AG04450 (cell line): ENCODE measurements around the gene MARK1. TPM values are rescaled to one million over a fixed set of nuclear protein-coding genes. Genes with fewer than 3 reads are reported as not detected.

ENCODE experiments used
- CTCF ChIA-PET: fragments of 300-600, 350-600 bp; formaldehyde crosslinking; extraction: SDS; loops from one replicate; lab custom pipeline; 2022; ENCODE audit warnings: antibody characterized with exemption, inconsistent platforms; lab: Charles Lee
- POLR2A ChIA-PET: fragments of 350-600 bp; formaldehyde crosslinking; extraction: SDS; loops from one replicate; lab custom pipeline; 2021; ENCODE audit warnings: antibody characterized with exemption, inconsistent platforms; lab: Yijun Ruan, JAX
- DNase-seq: peaks from one replicate; pipeline ENCODE4 v3.0.0-alpha.2; 2011; ENCODE audit warnings: low read depth, low spot score
- H3K27ac ChIP-seq: one replicate; pipeline ENCODE4 v1.5.1; 2012; ENCODE audit warnings: low read depth, low read length, control low read depth
- H3K27me3 ChIP-seq: one replicate; pipeline ENCODE4 v1.6.0; 2012; ENCODE audit warnings: low read length; ENCODE audit not compliant: control insufficient read depth, insufficient read depth
- H3K4me3 ChIP-seq: 2 replicates; pipeline ENCODE4 v1.5.1; 2011; ENCODE audit warnings: mild to moderate bottlenecking, low read depth, low read length, control low read depth
- H3K9me3 ChIP-seq: 2 replicates; pipeline ENCODE4 v1.5.1; 2012; ENCODE audit warnings: low read length; ENCODE audit not compliant: control insufficient read depth, insufficient read depth
- polyA plus RNA-seq: library from polyadenylated mRNA; depleted of rRNA; stranded (reverse); fragments of >200 nt; gene quantifications from 2 replicates; pipeline ENCODE4 v1.2.3, GENCODE V29; 2011
- TF ChIP-seq, protein P1 (sequence below): IDR thresholded peaks from 2 replicates; pipeline ENCODE4 v1.5.1; 2011; ENCODE audit warnings: low read depth, low read length, control low read depth, inconsistent platforms

MARK1 gene
- polyA plus RNA-seq, 1 experiment = not detected

DNA sequence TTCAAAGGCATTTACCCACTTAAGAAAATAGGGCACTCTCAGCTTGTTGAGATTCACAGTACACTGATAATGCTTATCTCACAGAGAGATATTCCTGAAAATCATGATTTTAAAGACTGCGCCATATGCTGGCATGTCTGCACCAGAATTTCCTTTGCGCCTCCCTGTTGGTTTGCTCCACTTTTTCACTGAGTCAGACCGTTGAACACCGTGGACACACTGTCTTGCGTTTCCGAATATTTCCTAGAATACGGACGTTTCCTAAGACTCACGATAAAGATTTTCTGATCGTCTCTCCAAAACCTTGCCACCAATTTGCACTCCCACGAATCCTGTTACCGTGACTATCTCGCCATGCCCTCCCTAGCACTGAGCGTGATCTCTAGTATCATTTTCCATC lies 161.7 kb downstream of the MARK1 start:
- peak overlapping the region; percentile 50; the same call in 1 of the 2 replicates for H3K4me3 ChIP-seq
- no peak for DNase-seq
- CTCF ChIA-PET = interaction anchor here (1.4 to 1.9 kb wide), 2 partner anchors 43 to 86 kb away, joined by 3 to 12 read pairs; no protein-coding TSS in a partner anchor
- H3K27ac ChIP-seq = no peak overlapping the region
- H3K9me3 ChIP-seq = no peaks in the 10 kb centered on the region
- peaks cover 27% of the 10 kb centered on the region for H3K27me3 ChIP-seq
- POLR2A ChIA-PET = no interaction called here
- TF ChIP-seq, protein P1, sequence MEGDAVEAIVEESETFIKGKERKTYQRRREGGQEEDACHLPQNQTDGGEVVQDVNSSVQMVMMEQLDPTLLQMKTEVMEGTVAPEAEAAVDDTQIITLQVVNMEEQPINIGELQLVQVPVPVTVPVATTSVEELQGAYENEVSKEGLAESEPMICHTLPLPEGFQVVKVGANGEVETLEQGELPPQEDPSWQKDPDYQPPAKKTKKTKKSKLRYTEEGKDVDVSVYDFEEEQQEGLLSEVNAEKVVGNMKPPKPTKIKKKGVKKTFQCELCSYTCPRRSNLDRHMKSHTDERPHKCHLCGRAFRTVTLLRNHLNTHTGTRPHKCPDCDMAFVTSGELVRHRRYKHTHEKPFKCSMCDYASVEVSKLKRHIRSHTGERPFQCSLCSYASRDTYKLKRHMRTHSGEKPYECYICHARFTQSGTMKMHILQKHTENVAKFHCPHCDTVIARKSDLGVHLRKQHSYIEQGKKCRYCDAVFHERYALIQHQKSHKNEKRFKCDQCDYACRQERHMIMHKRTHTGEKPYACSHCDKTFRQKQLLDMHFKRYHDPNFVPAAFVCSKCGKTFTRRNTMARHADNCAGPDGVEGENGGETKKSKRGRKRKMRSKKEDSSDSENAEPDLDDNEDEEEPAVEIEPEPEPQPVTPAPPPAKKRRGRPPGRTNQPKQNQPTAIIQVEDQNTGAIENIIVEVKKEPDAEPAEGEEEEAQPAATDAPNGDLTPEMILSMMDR = no peak

DNA sequence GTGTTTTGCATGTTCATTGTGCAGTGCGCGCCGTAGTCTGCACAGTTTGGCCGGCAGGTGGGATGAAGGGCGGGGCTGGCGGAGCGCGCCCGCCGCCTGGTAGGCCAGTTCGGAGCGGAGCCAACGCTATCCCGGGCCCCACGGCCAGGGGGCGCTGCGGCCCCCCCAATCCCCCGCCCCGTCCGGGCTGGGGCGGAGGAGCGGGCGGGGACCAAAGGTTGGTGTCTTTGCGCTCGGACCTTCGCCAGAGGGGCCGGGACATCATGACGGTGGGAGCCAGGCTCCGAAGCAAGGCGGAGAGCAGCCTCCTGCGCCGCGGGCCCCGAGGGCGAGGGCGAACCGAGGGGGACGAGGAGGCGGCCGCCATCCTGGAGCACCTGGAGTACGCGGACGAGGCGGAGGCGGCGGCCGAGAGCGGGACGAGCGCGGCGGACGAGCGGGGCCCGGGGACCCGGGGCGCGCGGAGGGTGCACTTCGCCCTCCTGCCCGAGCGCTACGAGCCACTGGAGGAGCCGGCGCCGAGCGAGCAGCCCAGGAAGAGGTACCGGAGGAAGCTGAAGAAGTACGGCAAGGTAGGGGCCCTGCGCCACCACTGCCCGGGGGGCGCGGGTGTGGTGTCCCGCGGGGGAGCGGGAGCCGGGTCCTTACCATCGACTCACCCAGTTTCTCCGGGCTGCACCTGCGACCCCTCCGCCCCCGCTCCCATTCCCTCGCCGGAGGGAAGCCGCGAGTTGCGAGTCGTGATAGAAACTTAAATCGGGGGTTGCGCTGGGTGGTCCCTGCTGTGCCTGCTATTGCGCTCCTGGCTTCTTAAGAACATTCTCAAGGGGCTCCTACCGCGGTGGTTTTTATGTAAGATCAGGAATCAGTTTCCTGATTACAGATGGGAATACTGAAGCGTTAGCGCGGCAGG lies 162.5 kb downstream of the MARK1 start, which contains the start of gene C1orf115:
Gene C1orf115 (plus strand): TSS at position 224 of the 913 bp plus-strand sequence. CDS start 40 bp downstream, at position 264.
- Histone ChIP-seq H3K27ac (no peak within 1 kb of the TSS), H3K4me3 (peak within 1 kb of the TSS; percentile 50), H3K27me3 (peaks cover 27% of the 10 kb centered on the region), H3K9me3 (no peaks in the 10 kb centered on the region)
- ChIA-PET POLR2A (no interaction called here), CTCF (interaction anchor here (2.3 kb wide), 1 partner anchor 86 kb away, joined by 12 read pairs; no protein-coding TSS in a partner anchor)
- DNase-seq = no peak
- TF ChIP-seq, protein P1 = peak; percentile 70

DNA sequence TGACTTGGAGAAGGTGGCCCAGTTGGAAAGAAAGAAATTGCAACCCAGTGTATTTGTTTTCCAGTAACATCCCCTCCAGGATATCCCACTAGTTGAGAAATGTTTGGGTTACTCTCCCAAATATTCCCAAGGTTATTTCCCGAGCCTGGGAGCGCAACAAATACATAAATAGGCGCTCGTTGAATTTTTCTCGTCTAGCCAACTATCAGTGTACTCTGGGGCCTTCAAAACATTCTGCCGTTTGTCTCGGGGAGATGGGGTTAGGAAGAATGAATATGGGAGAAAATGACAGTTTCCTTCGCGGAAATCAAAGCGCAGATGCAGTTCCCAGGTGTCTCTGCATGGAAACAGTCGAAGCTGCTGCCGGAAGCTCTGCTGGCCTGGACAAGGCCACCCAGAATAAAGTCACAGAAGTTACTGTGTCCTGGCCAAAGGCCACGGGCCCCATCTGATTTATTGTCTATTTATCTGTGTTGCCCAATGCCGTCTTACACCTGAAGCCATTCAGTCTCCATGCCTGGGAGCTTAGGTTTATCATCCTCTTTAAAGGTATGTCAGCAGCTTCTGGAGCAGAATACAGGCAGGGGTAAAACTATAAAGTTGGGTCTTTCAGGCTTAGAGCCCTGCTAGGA lies 163.2 kb downstream of the MARK1 start:
- no peak overlapping the region for H3K27ac ChIP-seq
- no peak overlapping the region for H3K4me3 ChIP-seq
- CTCF ChIA-PET = interaction anchor here (2.3 to 3.7 kb wide), 2 partner anchors 42 to 85 kb away, joined by 12 to 22 read pairs; no protein-coding TSS in a partner anchor
- DNase-seq = no peak
- no peaks in the 10 kb centered on the region for H3K9me3 ChIP-seq
- POLR2A ChIA-PET = no interaction called here
- TF ChIP-seq, protein P1 = no peak
- peaks cover 27% of the 10 kb centered on the region for H3K27me3 ChIP-seq

DNA sequence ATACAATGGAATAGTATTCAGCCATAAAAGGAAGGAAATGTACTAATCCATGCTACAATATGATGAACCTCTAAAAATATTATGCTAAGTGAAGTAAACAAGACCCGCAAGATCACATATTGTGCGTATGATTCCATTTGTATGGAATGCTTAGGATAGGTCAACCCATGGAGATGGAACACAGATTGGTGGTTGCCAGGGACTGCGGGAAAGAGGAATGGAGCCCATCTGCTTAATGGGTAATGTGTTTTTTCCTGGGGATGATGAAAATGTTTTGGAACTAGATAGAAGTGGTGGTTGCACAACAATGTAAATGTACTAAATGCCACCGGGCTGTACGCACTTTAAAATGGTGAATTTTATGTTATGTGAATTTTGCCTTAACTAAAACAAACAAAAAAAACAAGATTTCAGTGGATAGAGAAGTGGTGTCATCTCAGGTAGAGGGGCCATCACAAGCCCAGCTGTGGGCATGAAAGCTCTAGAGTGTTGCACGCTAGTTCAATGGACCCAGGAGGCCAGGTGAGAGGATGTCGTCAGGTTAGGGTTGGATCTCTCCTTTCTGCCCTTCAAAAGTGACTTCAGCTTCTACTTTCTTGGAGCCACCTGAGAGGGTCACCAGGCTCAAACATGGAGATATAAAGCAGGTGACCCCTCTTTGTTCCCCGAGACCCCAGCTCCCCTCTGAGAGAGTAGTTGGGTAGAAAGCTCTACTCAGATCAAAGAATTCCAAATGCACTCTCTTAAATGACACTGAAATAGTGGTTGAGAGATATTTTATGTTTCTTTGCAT lies 164.7 kb downstream of the MARK1 start:
- ChIA-PET POLR2A (no interaction called here), CTCF (interaction anchor here (1.1 to 3.7 kb wide), 6 partner anchors 10 to 510 kb away, joined by 3 to 22 read pairs (median 8); no protein-coding TSS in a partner anchor)
- peaks cover 25% of the 10 kb centered on the region for H3K27me3 ChIP-seq
- H3K4me3 ChIP-seq = no peak overlapping the region
- no peak for DNase-seq
- no peaks in the 10 kb centered on the region; the same call in 1 of the 2 replicates for H3K9me3 ChIP-seq
- no peak overlapping the region for H3K27ac ChIP-seq
- TF ChIP-seq, protein P1 = no peak
